Stimulated activated CD8-positive, alpha-beta memory T cell treated with anti-CD3 and anti-CD28 coated beads, Interleukin-12 subunit alpha, Interleukin-12 subunit beta, amount 100 ng/mL, for 1 hour (primary cell): ENCODE results near the gene LCAT.

ENCODE experiments used
- DNase-seq: peaks from one replicate; pipeline ENCODE4 v3.0.0-alpha.2; 2020; ENCODE audit warnings: low read depth

LCAT gene

DNA sequence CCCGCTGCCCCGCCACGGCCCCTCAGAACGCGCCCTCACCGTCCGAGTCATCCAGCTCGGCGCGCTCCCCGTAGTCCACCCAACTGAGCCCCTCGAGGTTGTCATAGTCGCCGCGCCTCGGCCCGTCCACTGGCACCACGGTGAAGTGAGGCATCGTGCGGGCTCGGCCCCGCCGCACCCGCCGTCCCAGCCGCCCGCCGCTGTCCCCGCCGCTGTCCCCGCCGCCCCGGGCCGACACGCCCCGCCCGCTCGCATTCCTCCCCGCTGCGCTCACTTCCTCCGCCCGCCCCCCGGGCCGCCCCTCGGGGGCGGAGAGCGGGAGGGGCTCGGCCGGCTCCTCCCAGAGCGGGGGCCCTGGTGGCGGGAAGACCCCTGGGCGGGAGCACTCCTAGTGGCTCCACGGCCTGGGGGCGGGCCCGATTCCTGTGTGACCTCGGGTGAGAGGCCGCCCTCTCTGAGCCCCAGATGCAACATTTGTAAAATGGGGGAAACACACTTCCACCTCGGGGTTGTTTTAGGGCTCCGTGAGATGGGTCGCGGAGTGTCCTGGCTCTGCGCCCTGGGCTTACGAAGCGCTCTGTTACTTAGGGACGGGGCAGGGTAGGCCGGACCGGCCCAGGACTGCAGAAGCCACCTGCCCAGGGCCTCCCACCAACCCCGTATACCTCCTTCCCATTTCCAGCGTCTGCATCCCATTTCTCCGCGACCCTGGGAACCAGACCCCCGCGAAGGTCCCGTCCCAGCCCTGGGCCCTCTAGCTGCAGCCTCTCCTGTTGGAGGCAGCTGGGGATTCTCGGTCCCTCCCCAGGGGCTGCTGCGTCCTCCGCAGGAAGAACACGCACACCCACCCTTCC lies 24.7 kb upstream of the LCAT start, which contains the start of gene SLC12A4:
Gene SLC12A4 (minus strand): TSS at position 238 of the 854 bp plus-strand sequence. CDS start 84 bp downstream, at position 154.
- DNase-seq: peak; percentile 66

DNA sequence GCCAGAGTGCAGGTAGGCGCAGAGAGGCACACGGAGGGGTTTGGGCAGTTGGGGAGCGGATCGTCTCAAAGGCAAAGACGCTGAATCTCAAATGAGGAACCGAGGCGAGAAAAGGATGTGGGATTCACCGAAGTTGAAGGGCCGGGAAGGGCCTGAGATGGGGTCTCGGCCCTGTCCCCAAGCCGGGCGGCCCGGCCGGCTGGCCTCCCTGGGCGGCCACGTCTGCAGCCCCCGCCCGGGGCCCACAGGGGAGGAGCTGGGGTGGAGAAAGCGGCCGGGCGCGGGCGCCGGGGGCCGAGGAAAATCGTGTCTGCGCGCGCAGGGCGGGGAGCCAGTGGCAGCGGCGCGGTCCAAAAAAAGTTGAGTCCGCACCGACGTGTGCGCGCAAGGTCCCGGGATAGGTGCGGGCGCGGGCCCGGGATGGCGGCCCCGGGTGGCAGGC lies 24.1 kb upstream of the LCAT start:
- no peak for DNase-seq

GRCh38 chr16:67967183-67967957 lies 23.4 kb upstream of the LCAT start:
- DNase-seq: no peak

DNA sequence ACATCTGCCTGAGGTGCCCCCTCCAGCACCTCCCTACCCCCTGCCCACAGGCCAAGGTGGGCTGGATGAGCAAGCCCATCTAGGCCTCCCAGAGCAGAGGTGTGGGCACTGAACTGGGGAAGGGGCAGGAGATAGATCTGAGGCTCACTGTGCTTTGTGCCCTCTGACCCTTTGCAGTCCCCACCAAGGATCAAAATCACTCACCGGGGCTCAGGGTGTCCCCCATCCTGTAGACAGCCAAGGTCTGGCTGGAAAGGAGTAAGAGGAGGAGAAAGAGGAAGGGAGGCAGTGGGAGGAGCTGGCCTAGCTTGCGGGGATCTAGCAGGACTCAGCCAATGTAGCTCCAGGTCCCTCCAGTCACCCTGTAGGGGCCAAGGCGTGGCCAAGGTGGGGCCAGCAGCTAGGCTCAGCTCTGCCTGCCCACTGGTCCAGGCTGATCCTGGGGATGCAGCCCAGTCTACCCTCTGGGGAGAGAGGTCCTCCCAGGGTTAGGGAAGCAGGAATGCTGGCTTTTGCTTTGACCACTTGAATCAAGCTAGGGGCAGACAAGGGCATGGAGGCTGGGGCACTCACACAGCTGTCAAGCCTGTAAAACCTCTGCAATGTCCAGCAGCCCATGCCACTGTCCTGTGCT lies 22.7 kb upstream of the LCAT start:
- DNase-seq: no peak

DNA sequence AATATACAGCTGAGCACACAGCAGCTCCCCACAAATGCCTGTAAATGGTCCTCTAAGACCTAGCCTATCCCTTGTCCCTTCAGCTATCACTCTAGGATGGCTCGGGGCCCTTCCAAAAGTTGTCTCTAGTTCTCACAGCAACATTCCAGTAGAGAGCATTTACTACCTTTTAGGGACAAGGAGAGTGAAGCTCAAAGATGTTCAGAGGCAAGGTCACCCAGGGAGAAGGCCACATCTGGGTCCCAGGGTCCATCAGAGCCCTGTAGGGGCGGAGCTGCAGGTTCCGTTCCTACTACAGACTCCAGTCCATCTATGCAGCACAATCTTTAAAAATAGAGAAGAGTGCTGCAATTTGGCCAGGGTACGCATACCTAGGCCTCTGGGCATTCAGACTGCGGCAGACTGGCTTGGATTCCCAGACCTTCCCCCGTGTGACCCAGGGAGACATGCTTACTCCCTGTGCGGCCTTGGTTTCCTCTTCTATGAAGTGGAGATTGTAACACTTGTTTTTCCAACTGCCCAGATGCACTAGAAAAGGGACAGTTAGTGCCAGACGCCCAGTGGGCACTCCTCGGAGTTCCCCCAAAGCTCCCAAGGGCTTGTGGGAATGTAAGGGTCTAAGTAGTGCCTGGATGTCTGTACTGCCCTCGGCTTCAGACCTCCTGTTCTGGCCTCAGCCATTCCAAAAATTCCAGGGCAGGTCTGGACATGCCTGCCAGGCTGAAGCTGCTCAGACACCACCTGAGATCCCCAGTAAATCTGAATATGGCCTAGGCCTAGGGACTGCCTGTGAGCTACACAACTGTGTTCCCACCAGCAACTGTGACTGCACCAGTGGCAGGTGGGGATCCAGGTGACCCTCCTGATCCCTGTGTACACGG lies 22.0 kb upstream of the LCAT start:
- no peak for DNase-seq

DNA sequence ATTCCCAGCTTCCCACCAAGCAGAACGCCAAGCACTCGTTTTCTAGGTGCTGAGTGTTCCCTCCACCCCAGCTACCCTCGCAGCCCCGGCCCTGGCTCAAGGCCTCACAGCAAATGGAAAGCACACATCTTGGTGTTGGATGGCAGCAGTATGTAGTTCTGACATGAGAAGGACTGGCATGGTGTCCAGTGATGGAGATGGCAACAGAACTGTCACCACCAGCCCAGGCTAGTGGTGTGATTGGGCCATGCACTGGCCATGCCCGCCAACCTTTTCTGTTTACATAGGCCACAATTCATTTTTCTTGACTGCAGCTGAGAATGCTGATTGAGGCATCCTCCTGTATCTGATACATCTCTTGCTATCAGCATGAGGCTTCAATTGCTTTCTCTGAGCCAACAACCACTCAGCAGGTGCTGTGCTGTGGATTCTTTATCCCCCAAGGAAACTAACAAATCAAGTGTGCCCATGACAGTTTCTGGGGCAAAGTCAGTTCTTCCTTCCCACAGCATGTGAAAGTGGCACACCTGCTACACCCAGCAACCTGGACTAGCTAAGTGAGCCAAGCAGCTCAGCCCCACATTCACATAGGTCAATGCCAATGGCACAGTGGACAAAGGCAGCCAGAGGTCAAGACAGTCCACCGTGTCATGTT lies 20.7 kb upstream of the LCAT start:
- no peak for DNase-seq

DNA sequence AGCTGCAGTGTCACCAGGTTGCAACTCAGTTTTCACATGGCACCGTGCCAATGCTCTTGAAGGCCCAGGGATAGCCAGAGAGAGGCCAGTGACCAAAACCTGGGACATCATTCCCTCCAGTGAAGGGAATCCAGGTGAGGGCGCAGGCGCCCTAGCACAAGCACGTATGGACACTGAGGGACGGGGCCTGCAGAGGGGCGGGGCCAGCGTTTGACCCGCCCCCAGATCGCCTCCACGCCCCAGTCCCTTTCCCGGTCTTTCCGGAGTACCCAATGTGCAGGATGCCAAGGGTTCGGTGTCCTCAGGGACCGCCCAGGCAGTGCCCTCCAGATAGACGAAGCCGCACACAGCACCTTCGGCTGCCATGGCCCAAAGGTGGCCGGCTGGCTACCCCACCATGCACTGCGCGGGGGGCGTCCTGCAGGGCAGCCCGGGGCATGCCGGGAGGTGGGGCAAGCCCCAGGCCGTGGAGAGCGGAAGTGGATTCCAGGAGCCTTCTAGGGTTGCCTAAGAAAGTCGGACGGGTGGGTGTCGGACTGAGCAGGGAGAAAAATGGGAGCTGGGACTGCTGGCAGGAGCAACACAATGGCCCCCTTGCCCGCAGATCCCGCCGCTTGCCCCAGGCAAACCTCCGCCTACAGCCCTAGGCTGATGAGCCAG lies 19.9 kb upstream of the LCAT start:
- no peak for DNase-seq

GRCh38 chr16:67963292-67963661 lies 19.4 kb upstream of the LCAT start:
- no peak for DNase-seq

GRCh38 chr16:67962135-67962534 lies 18.2 kb upstream of the LCAT start:
- DNase-seq: no peak

DNA sequence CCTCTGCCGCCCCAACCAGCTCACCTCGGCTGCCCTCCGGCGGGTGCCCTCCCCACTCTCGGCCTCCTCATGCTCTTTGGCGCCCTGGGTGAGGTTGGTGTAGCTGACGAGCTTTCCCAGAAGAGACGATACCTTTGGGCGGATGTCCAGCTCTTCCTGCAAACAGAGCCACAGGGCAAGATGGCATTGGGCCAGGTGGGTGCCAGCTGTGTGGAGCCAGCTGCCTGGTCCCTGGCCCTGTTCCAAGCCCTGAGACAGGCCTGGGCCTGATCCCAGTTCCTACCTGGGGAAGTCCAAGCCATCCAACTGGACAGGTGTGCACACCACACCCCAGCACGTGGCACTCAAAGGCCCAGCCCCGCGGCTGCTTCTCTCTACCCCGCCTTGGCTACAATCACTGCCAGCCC lies 17.6 kb upstream of the LCAT start:
- no peak for DNase-seq

GRCh38 chr16:67959536-67960329 lies 15.8 kb upstream of the LCAT start:
- no peak for DNase-seq

DNA sequence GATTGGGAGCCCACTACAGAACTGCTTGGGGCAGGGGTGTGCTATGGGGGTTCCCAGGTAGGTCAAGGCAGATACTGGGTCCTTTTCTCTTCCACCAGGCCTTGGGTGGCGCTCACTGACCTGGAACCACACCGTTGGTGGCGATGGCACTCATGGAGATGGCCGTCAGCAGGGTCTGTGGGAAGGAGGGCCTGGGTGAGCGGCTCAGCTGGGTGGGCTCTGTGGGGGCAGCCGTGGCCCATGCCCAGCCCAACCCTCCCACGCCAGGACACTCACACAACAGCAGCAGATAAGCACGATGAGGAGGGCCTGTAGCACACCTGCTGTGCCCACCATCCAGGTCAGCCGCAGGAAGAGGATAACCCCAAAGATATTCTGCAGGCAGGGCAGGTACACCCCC lies 13.7 kb upstream of the LCAT start:
- no peak for DNase-seq

GRCh38 chr16:67954421-67955196 lies 10.7 kb upstream of the LCAT start:
- no peak for DNase-seq

GRCh38 chr16:67953641-67954375 lies 9.9 kb upstream of the LCAT start:
- no peak for DNase-seq

- no peak for DNase-seq
These were observed 7.6 kb upstream of the LCAT start for GRCh38 chr16:67951485-67951884.

DNA sequence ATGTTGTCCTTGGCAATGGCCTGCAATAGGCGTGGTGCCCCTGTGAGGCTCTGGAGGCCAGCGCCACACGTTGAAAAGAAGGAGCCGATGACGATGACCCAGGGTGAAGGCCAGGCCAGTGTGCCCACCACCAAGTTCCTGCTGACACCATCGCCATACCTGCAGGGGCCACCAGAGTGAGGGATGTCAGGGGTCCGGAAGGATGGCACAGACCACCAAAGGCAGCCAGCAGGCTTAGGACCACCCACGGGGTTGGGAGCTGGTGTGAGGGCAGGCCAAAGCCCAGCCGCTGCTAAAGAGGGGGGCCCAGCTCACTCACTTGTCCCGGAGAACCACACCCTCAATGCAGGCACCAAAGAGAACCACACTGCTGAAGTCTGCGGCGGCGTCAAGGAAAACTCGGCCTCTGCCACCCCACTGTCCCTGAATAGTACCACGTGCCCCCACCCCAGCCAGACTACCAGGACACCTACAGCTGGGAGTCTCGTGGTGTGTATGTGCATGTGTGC lies 6.5 kb upstream of the LCAT start:
- no peak for DNase-seq

GRCh38 chr16:67949645-67950044 lies 5.7 kb upstream of the LCAT start:
- no peak for DNase-seq

DNA sequence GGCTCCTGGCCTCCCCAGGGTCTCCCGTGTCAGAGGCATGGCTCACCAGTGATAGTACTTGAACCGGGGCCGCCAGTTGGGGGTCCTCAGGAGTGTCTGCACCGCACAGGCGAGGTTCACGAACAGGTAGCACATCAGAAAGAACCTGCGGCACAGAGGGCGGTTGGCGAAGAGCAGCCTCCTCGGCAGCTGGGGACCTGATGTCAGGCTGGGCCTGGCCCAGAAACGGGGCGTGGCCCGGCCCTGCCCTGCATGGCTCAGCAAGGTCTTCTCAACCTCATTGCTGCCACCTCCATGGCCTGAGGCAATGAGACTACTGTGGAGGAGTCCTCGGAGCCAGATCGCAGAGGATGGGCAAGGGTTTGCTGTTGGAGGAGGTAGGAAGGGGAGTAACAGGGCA lies 4.1 kb upstream of the LCAT start:
- no peak for DNase-seq
